NB4 (cell line): ENCODE measurements around the gene CDKAL1.

ENCODE experiments used
- CTCF ChIP-seq: IDR thresholded peaks from one replicate; pipeline ENCODE4 v1.5.1; 2012; ENCODE audit warnings: low read depth, low read length
- MAX ChIP-seq: IDR thresholded peaks from 2 replicates; pipeline ENCODE4 v1.6.1; 2011; ENCODE audit warnings: low read depth, low read length
- MYC ChIP-seq: IDR thresholded peaks from 2 replicates; pipeline ENCODE4 v1.6.1; 2011; ENCODE audit warnings: low read depth, low read length
- POLR2A ChIP-seq: IDR thresholded peaks from 2 replicates; pipeline ENCODE4 v1.6.1; 2011; ENCODE audit warnings: mild to moderate bottlenecking; ENCODE audit not compliant: insufficient read length; ENCODE audit errors: extremely low read depth

- TF ChIP-seq CTCF (no peak), POLR2A (no peak), MAX (no peak), MYC (no peak)
Observed at GRCh38 chr6:20853828-20854227, 319.6 kb downstream of the CDKAL1 start.
